ENCODE measurements around the gene RAB39B. TPM values are rescaled to one million over a fixed set of nuclear protein-coding genes. Genes with fewer than 3 reads are reported as not detected.
"Not testable (repeated sequence)": the region's sequence is repeated elsewhere in the genome, so short reads cannot be mapped to it uniquely, and the experiment has no call there.

The RAB39B gene
- total RNA-seq, 1 donor from 2014 or later = 20.9 TPM

DNA sequence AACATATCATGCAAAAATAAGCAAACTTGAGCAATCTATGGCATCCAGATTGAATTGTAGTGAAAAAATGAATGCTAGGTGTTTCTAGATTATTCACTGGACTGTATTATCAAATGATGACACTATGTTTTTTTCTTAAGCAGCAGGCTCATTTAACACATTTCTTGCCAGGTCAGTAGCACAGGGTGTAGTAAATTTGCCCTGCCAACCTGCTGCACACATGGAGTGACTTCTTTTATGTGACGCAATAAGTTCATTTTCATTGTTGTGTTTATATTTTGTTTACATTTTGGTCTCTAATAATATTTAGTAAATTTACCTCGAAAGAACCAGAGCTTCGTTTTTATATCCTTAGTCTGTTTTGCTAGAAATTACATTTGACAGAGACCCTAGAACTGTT lies 38.5 kb downstream of the RAB39B start:
- H3K4me1 Mint-ChIP-seq (ENCODE audit: low read depth, unreplicated experiment) = no peaks in the 10 kb centered on the region
- no peak overlapping the region for H3K4me3 Mint-ChIP-seq (ENCODE audit: unreplicated experiment)
- DNase-seq = no peak
- H3K36me3 Mint-ChIP-seq (ENCODE audit: unreplicated experiment) = peaks cover 7% of the 10 kb centered on the region
- no peak overlapping the region for H3K27ac Mint-ChIP-seq (ENCODE audit: unreplicated experiment)
- H3K9me3 Mint-ChIP-seq (ENCODE audit: unreplicated experiment) = peaks cover 3% of the 10 kb centered on the region
- TF ChIP-seq, protein P1, sequence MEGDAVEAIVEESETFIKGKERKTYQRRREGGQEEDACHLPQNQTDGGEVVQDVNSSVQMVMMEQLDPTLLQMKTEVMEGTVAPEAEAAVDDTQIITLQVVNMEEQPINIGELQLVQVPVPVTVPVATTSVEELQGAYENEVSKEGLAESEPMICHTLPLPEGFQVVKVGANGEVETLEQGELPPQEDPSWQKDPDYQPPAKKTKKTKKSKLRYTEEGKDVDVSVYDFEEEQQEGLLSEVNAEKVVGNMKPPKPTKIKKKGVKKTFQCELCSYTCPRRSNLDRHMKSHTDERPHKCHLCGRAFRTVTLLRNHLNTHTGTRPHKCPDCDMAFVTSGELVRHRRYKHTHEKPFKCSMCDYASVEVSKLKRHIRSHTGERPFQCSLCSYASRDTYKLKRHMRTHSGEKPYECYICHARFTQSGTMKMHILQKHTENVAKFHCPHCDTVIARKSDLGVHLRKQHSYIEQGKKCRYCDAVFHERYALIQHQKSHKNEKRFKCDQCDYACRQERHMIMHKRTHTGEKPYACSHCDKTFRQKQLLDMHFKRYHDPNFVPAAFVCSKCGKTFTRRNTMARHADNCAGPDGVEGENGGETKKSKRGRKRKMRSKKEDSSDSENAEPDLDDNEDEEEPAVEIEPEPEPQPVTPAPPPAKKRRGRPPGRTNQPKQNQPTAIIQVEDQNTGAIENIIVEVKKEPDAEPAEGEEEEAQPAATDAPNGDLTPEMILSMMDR (IDR thresholded peaks at IDR 0.05; ENCODE audit: partially characterized antibody, unreplicated experiment) = no peak
- H3K27me3 Mint-ChIP-seq (ENCODE audit: unreplicated experiment) = no peaks in the 10 kb centered on the region

DNA sequence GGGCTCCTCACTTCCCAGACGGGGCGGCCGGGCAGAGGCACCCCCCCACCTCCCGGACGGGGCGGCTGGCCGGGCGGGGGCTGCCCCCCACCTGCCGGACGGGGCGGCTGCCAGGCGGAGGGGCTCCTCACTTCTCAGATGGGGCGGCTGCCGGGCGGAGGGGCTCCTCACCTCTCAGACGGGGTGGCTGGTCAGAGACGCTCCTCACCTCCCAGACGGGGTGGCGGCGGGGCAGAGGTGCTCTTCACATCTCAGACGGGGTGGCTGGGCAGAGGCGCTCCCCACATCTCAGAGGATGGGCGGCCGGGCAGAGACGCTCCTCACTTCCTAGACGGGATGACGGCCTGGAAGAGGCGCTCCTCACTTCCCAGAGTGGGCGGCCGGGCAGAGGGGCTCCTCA lies 40.5 kb downstream of the RAB39B start:
- not testable (repeated sequence) for H3K27ac Mint-ChIP-seq (ENCODE audit: unreplicated experiment); H3K36me3 Mint-ChIP-seq (ENCODE audit: unreplicated experiment); H3K9me3 Mint-ChIP-seq (ENCODE audit: unreplicated experiment); H3K4me1 Mint-ChIP-seq (ENCODE audit: low read depth, unreplicated experiment); H3K27me3 Mint-ChIP-seq (ENCODE audit: unreplicated experiment); DNase-seq; H3K4me3 Mint-ChIP-seq (ENCODE audit: unreplicated experiment)

DNA sequence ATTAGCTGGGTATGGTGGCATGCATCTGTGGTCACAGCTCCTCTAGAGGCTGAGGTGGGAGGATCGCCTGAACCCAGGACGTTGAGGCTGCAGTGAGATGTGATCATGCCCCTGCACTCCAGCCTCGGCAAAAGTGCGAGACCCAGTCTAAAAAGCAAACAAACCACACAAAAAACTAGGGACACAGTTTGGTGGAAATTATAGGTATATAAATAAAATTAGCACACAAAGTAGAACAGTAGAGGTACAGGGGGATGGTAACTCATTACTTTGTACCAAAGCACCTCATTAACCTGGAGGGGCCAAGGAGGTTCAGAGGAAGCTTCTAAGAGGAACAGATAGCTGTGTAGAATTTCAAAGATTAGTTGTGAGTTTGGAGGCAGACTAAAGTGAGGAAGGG lies 42.9 kb downstream of the RAB39B start:
- Mint-ChIP-seq H3K9me3 (ENCODE audit: unreplicated experiment) (peaks cover 3% of the 10 kb centered on the region), H3K27ac (ENCODE audit: unreplicated experiment) (no peak overlapping the region), H3K4me1 (ENCODE audit: low read depth, unreplicated experiment) (peaks cover 7% of the 10 kb centered on the region), H3K27me3 (ENCODE audit: unreplicated experiment) (peaks cover 3% of the 10 kb centered on the region), H3K36me3 (ENCODE audit: unreplicated experiment) (peaks cover 7% of the 10 kb centered on the region), H3K4me3 (ENCODE audit: unreplicated experiment) (no peak overlapping the region)
- TF ChIP-seq, protein P1 (IDR thresholded peaks at IDR 0.05; ENCODE audit: partially characterized antibody, unreplicated experiment) = no peak
- DNase-seq = no peak

DNA sequence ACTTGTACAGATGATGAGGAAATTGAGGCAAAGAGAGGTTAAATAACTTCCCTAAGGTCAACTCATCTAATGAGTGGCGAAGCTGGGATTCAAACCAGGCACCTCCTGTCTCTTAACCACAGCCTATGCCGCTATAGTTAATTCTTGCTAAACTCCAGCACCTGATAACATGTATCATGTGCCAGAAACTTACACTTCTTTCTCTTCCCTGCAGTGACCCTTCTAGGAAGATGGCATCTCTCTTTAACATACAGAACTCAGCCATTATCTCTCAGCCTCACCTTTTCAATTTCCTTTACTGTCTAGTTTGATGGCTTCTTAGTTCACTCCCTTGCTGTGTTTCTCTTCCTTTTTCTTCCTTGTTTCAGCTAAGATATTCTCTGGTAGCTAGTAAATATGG lies 45.5 kb downstream of the RAB39B start:
- TF ChIP-seq, protein P1 (IDR thresholded peaks at IDR 0.05; ENCODE audit: partially characterized antibody, unreplicated experiment) = no peak
- Mint-ChIP-seq H3K4me3 (ENCODE audit: unreplicated experiment) (peak overlapping the region; percentile 63), H3K9me3 (ENCODE audit: unreplicated experiment) (no peaks in the 10 kb centered on the region), H3K27ac (ENCODE audit: unreplicated experiment) (no peak overlapping the region), H3K36me3 (ENCODE audit: unreplicated experiment) (no peaks in the 10 kb centered on the region), H3K27me3 (ENCODE audit: unreplicated experiment) (peaks cover 3% of the 10 kb centered on the region), H3K4me1 (ENCODE audit: low read depth, unreplicated experiment) (peaks cover 7% of the 10 kb centered on the region)
- DNase-seq = no peak

DNA sequence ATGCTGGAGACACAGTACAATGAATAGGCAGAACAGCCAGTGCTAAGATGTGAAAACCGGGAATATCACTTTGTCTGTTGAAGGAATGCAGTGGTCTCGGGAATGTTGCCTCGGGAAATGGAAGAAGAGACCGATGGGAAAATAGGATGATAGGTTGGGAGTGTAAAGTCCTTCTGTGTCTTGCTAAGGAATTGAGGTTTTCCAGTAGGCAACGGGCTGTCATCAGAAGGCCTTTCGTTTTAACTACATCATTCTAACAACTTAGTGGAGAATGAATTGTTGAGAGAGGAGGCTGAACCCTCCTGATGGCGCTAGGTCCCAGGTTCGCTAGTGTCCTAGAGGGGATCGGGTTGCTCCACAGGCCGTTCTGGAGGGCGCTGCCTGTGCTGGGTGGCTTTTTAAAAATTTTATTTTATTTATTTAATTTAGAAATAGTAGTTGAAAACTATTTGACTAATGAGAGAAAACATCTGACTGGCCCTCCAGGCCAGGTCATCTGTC lies 47.3 kb downstream of the RAB39B start:
- H3K4me3 Mint-ChIP-seq (ENCODE audit: unreplicated experiment) = peak overlapping the region; percentile 98
- no peaks in the 10 kb centered on the region for H3K9me3 Mint-ChIP-seq (ENCODE audit: unreplicated experiment)
- H3K4me1 Mint-ChIP-seq (ENCODE audit: low read depth, unreplicated experiment) = peaks cover 7% of the 10 kb centered on the region
- peak overlapping the region; percentile 98 for H3K27ac Mint-ChIP-seq (ENCODE audit: unreplicated experiment)
- H3K36me3 Mint-ChIP-seq (ENCODE audit: unreplicated experiment) = no peaks in the 10 kb centered on the region
- TF ChIP-seq, protein P1 (IDR thresholded peaks at IDR 0.05; ENCODE audit: partially characterized antibody, unreplicated experiment) = no peak
- H3K27me3 Mint-ChIP-seq (ENCODE audit: unreplicated experiment) = peaks cover 3% of the 10 kb centered on the region
- no peak for DNase-seq

All from glutamatergic neuron (in vitro differentiated cells).